AG04450 (cell line): Measurements from ENCODE around the gene FRMD4A. TPM values are rescaled to one million over a fixed set of nuclear protein-coding genes. Genes with fewer than 3 reads are reported as not detected.

Source experiments
- CTCF ChIA-PET: fragments of 300-600, 350-600 bp; formaldehyde crosslinking; extraction: SDS; loops from one replicate; lab custom pipeline; 2022; ENCODE audit warnings: antibody characterized with exemption, inconsistent platforms; lab: Charles Lee
- POLR2A ChIA-PET: fragments of 350-600 bp; formaldehyde crosslinking; extraction: SDS; loops from one replicate; lab custom pipeline; 2021; ENCODE audit warnings: antibody characterized with exemption, inconsistent platforms; lab: Yijun Ruan, JAX
- DNase-seq: peaks from one replicate; pipeline ENCODE4 v3.0.0-alpha.2; 2011; ENCODE audit warnings: low read depth, low spot score
- H3K27ac ChIP-seq: one replicate; pipeline ENCODE4 v1.5.1; 2012; ENCODE audit warnings: low read depth, low read length, control low read depth
- H3K27me3 ChIP-seq: one replicate; pipeline ENCODE4 v1.6.0; 2012; ENCODE audit warnings: low read length; ENCODE audit not compliant: control insufficient read depth, insufficient read depth
- H3K4me3 ChIP-seq: 2 replicates; pipeline ENCODE4 v1.5.1; 2011; ENCODE audit warnings: mild to moderate bottlenecking, low read depth, low read length, control low read depth
- H3K9me3 ChIP-seq: 2 replicates; pipeline ENCODE4 v1.5.1; 2012; ENCODE audit warnings: low read length; ENCODE audit not compliant: control insufficient read depth, insufficient read depth
- CTCF ChIP-seq: IDR thresholded peaks from 2 replicates; pipeline ENCODE4 v1.5.1; 2011; ENCODE audit warnings: low read depth, low read length, control low read depth, inconsistent platforms
- polyA plus RNA-seq: library from polyadenylated mRNA; depleted of rRNA; stranded (reverse); fragments of >200 nt; gene quantifications from 2 replicates; pipeline ENCODE4 v1.2.3, GENCODE V29; 2011

FRMD4A gene
- polyA plus RNA-seq, 1 experiment: 45.7 TPM

- CTCF ChIA-PET: no interaction called here
- no peak for DNase-seq
- TF ChIP-seq CTCF: no peak
These were observed 674.2 kb downstream of the FRMD4A start for GRCh38 chr10:13656337-13657100.

GRCh38 chr10:13654846-13655245 is 675.9 kb downstream of the FRMD4A start:
- CTCF ChIA-PET: interaction anchor here (1.1 kb wide), 1 partner anchor 41 kb away, joined by 5 read pairs; no protein-coding TSS in a partner anchor
- no peaks in the 10 kb centered on the region for H3K9me3 ChIP-seq
- H3K27me3 ChIP-seq: no peaks in the 10 kb centered on the region
- no peak for TF ChIP-seq CTCF
- DNase-seq: no peak
- no peak overlapping the region for H3K4me3 ChIP-seq
- POLR2A ChIA-PET: no interaction called here
- no peak overlapping the region for H3K27ac ChIP-seq

More at GRCh38 chr10:13656337-13657100, 674.2 kb downstream of the FRMD4A start:
- H3K4me3 ChIP-seq: no peak overlapping the region
- POLR2A ChIA-PET: no interaction called here
- no peak overlapping the region for H3K27ac ChIP-seq
- no peaks in the 10 kb centered on the region for H3K9me3 ChIP-seq
- H3K27me3 ChIP-seq: no peaks in the 10 kb centered on the region

- Histone ChIP-seq H3K4me3 (no peak overlapping the region), H3K27me3 (no peaks in the 10 kb centered on the region), H3K9me3 (no peaks in the 10 kb centered on the region), H3K27ac (no peak overlapping the region)
- CTCF ChIA-PET: interaction anchor here (0.7 to 1.1 kb wide), 2 partner anchors 14 to 41 kb away, joined by 3 to 5 read pairs; no protein-coding TSS in a partner anchor
- no peak for TF ChIP-seq CTCF
- DNase-seq: no peak
- POLR2A ChIA-PET: no interaction called here
These were observed 676.5 kb downstream of the FRMD4A start for GRCh38 chr10:13654118-13654830.

- H3K27ac ChIP-seq: no peak overlapping the region
- H3K4me3 ChIP-seq: no peak overlapping the region
- no peaks in the 10 kb centered on the region for H3K9me3 ChIP-seq
- TF ChIP-seq CTCF: no peak
- ChIA-PET POLR2A (no interaction called here), CTCF (no interaction called here)
- H3K27me3 ChIP-seq: no peaks in the 10 kb centered on the region
- no peak for DNase-seq
These were observed 677.9 kb downstream of the FRMD4A start for GRCh38 chr10:13652860-13653259.
